ENCODE results near the gene GTF2H4. TPM values are rescaled to one million over a fixed set of nuclear protein-coding genes. Genes with fewer than 3 reads are reported as not detected.

GTF2H4 gene
- total RNA-seq, 2 donors from 2014 or later = 15.8 to 25.7 TPM

DNA sequence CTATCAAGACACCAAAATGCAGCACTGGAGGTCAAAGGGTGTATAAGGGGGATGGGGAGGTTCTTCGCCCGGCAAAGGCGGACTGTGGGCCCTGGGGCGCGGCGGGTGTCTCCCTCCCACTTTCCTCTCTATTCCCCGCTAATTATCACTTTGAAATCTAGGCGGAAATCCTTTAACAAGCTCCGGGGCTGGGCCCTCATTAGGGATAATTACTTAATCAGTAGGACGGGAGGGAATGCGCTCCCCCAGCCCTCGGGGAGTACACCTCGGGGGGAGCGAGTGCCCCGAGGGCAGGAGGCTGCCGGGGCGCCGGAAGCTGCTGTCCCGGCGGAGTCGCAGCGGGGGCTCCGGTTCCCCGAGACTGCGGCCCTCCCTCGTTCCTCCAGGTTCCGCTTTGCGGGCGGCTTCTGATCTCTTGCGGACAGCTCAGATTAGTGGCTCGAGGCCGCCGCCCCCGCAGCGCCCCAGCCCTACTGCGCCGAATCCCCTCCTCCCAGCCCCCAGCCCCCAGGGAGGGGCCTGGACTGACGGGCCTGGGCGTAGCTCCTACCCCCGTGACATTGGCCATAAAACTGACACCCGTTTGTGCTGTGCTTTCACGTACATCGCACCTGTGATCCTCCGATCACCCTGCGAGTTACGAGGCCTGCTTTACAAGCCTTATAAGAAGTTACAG, 47.5 kb downstream of the GTF2H4 start:
- H3K36me3 ChIP-seq = no peaks in the 10 kb centered on the region
- intact Hi-C loops (cut with DNase I) = no loop called here
- H3K4me3 ChIP-seq = peak overlapping the region; percentile 34
- peak; percentile 63 for DNase-seq
- no peak overlapping the region for H3K27ac ChIP-seq
- H3K4me1 ChIP-seq = peaks cover 4% of the 10 kb centered on the region
- peaks cover 21% of the 10 kb centered on the region for H3K27me3 ChIP-seq
- no peaks in the 10 kb centered on the region for H3K9me3 ChIP-seq
- H3K9ac ChIP-seq (ENCODE audit: low read depth in 2 of 2, low read length in 2 of 2) = peak overlapping the region; percentile 43 to 62
- TF ChIP-seq, protein P1, sequence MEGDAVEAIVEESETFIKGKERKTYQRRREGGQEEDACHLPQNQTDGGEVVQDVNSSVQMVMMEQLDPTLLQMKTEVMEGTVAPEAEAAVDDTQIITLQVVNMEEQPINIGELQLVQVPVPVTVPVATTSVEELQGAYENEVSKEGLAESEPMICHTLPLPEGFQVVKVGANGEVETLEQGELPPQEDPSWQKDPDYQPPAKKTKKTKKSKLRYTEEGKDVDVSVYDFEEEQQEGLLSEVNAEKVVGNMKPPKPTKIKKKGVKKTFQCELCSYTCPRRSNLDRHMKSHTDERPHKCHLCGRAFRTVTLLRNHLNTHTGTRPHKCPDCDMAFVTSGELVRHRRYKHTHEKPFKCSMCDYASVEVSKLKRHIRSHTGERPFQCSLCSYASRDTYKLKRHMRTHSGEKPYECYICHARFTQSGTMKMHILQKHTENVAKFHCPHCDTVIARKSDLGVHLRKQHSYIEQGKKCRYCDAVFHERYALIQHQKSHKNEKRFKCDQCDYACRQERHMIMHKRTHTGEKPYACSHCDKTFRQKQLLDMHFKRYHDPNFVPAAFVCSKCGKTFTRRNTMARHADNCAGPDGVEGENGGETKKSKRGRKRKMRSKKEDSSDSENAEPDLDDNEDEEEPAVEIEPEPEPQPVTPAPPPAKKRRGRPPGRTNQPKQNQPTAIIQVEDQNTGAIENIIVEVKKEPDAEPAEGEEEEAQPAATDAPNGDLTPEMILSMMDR (IDR thresholded peaks at IDR 0.05) = no peak

DNA sequence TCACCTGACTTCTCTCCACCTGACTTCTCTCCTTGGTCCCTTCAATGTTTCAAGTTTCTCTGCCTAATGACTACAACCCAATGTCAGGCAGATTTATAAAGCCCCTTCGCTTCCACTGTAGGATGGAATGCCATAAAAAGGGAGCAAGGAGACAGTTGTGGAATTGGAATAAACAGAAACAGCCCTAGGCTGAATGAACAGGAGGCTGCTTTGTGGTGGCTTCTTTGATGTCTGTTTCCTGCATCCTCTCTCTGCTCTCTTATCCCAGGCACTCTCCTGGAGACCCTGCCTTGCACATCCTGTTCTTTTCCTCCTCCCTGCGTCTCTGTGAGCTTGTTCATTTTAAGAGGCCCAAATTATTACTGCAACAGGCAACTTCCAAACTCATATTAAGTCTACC, 49.7 kb downstream of the GTF2H4 start:
- H3K4me1 ChIP-seq = peaks cover 4% of the 10 kb centered on the region
- TF ChIP-seq, protein P1 (IDR thresholded peaks at IDR 0.05) = no peak
- no peaks in the 10 kb centered on the region for H3K9me3 ChIP-seq
- H3K27me3 ChIP-seq = peaks cover 21% of the 10 kb centered on the region
- no peak overlapping the region for H3K9ac ChIP-seq (ENCODE audit: low read depth in 2 of 2, low read length in 2 of 2)
- H3K4me3 ChIP-seq = no peak overlapping the region
- H3K27ac ChIP-seq = no peak overlapping the region
- intact Hi-C loops (cut with DNase I) = no loop called here
- no peaks in the 10 kb centered on the region for H3K36me3 ChIP-seq
- no peak for DNase-seq

DNA sequence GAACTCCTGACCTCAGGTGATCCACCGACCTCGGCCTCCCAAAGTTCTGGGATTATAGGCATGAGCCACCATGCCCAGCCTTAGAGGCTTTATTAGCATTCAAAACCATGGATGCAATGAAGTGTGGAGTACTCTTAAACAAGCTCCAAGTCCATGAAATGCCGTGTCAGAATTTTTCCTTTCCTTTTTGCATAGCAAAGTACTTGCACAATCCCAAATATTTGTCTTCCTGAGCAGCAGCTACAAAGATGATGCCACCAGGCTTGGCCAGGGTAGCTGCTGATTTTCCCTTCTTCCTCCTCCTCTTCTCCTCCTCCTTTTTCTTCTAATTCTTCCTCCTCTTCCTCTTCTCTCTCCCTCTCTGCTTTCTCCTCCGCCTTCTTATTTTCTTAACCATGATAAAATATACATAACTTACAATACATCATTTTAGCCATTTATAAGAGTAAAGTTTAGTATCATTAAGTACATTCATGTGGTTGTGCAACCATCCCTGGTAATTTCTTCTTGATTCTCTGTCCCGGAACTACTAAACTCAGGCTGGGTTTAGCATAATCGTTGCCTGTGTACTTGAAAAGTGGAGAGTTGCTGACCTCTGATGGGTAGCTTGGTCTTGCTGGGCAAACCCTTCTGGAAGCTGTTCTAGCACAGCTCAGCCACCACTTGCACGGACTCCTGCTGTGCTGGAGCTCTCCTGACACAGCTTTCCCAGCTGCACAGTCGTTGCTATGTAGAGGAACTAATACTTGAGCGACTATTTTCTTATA, 53.1 kb downstream of the GTF2H4 start:
- Histone ChIP-seq H3K9ac (ENCODE audit: low read depth in 2 of 2, low read length in 2 of 2) (no peak overlapping the region), H3K4me3 (no peak overlapping the region), H3K27me3 (peaks cover 5% of the 10 kb centered on the region), H3K4me1 (peaks cover under 1% of the 10 kb centered on the region), H3K27ac (no peak overlapping the region), H3K36me3 (no peaks in the 10 kb centered on the region), H3K9me3 (no peaks in the 10 kb centered on the region)
- intact Hi-C loops (cut with DNase I) = no loop called here
- TF ChIP-seq, protein P1 (IDR thresholded peaks at IDR 0.05) = no peak
- DNase-seq = no peak

DNA sequence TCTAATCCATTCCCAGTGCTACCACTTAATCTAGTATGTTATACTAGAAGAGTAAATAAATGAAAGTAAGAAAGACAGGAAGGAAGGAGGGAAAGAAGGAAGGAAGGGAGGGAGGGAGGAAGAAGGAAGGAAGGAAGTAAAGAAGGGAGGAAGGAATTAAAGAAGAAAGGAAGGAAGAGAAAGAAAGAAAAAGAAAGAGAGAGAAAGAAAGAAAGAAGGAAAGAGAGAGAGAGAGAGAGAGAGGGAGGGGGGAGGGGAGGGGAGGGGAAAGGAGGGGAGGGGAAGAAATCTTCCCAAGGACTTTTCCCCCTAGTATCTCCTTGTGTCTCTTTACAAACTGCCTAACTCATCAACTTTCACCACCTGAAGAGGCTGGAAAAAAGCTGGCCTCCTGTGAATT, 54.7 kb downstream of the GTF2H4 start:
- Histone ChIP-seq H3K9ac (ENCODE audit: low read depth in 2 of 2, low read length in 2 of 2) (no peak overlapping the region), H3K4me3 (no peak overlapping the region), H3K4me1 (no peaks in the 10 kb centered on the region), H3K36me3 (no peaks in the 10 kb centered on the region), H3K27me3 (no peaks in the 10 kb centered on the region), H3K27ac (no peak overlapping the region), H3K9me3 (no peaks in the 10 kb centered on the region)
- TF ChIP-seq, protein P1 (IDR thresholded peaks at IDR 0.05) = no peak
- intact Hi-C loops (cut with DNase I) = no loop called here
- DNase-seq = no peak

DNA sequence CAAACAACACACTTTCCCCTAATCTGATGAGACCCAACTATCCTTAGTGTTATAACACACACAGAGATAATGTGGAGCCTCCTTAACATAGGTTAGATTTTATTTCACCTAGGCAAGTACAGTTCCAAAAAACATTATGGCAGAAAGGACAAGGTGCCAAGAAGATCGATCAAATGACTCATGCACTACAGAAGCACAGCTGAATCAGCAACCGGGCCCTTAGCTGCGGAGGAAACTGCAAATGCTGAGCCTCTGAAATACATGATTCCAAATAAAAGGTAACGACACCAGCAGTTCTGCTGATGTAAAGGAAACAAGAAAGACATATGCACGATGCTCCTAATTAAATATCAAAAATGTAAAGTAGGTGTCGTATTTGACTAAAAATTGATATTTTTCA, 55.6 kb downstream of the GTF2H4 start:
- Histone ChIP-seq H3K9me3 (no peaks in the 10 kb centered on the region), H3K4me3 (no peak overlapping the region), H3K36me3 (no peaks in the 10 kb centered on the region), H3K27me3 (no peaks in the 10 kb centered on the region), H3K27ac (no peak overlapping the region), H3K9ac (ENCODE audit: low read depth in 2 of 2, low read length in 2 of 2) (no peak overlapping the region), H3K4me1 (no peaks in the 10 kb centered on the region)
- intact Hi-C loops (cut with DNase I) = no loop called here
- no peak for DNase-seq
- TF ChIP-seq, protein P1 (IDR thresholded peaks at IDR 0.05) = no peak

Small RNAs within 50 kb of the gene (microRNA-seq; reads per million reads assigned to microRNA genes)
- gene MIR4640 = 1.7 reads per million

Other genes with a start within 250 kb of the GTF2H4 start
- gene DHX16, start 235.2 kb upstream of the GTF2H4 start, total RNA-seq = 10 to 100 TPM; 25.9 to 35.1 TPM
- gene PPP1R18, start 221.6 kb upstream of the GTF2H4 start, total RNA-seq = 10 to 100 TPM in 1 of 2 donors, 1 to 10 TPM in 1; 8.3 to 22.8 TPM
- 10 to 100 TPM in 1 of 2 donors, 1 to 10 TPM in 1; 7.4 to 19.2 TPM for gene NRM, start 217.2 kb upstream of the GTF2H4 start, total RNA-seq
- gene MDC1, start 190.9 kb upstream of the GTF2H4 start, total RNA-seq = 10 to 100 TPM; 14.0 to 59.0 TPM
- gene TUBB, start 187.9 kb upstream of the GTF2H4 start, total RNA-seq = 100 to 1,000 TPM; 213 to 605 TPM
- gene FLOT1, start 165.5 kb upstream of the GTF2H4 start, total RNA-seq = 100 to 1,000 TPM; 130 to 158 TPM
- gene IER3, start 163.7 kb upstream of the GTF2H4 start, total RNA-seq = 10 to 100 TPM; 47.2 to 92.8 TPM
- 100 to 1,000 TPM; 261 to 267 TPM for gene DDR1, start 23.7 kb upstream of the GTF2H4 start, total RNA-seq
- 10 to 100 TPM; 27.5 to 55.6 TPM for gene VARS2, start 6.0 kb downstream of the GTF2H4 start, total RNA-seq
- 1 to 10 TPM in 1 of 2 donors, not detected in 1; 1.3 TPM for gene SFTA2, start 24.0 kb downstream of the GTF2H4 start, total RNA-seq
- under 1 TPM in 1 of 2 donors, not detected in 1; 0.30 TPM for gene MUCL3, start 32.8 kb downstream of the GTF2H4 start, total RNA-seq
- not detected for gene MUC21, start 75.5 kb downstream of the GTF2H4 start, total RNA-seq
- gene MUC22, start 102.3 kb downstream of the GTF2H4 start, total RNA-seq = not detected
- gene C6orf15, start 204.4 kb downstream of the GTF2H4 start, total RNA-seq = not detected
- 1 to 10 TPM; 2.2 to 5.6 TPM for gene PSORS1C1, start 206.6 kb downstream of the GTF2H4 start, total RNA-seq
- gene CDSN, start 212.2 kb downstream of the GTF2H4 start, total RNA-seq = not detected
- gene PSORS1C2, start 230.9 kb downstream of the GTF2H4 start, total RNA-seq = not detected
- gene CCHCR1, start 249.6 kb downstream of the GTF2H4 start, total RNA-seq = 10 to 100 TPM; 31.8 to 55.4 TPM

All from colonic mucosa (tissue), 4 donors.